ENCODE measurements around the gene SLC35C1.
"Not testable (repeated sequence)": the region's sequence is repeated elsewhere in the genome, so short reads cannot be mapped to it uniquely, and the experiment has no call there.

Gene SLC35C1

GRCh38 chr11:45808427-45808826 lies 3.5 kb downstream of the SLC35C1 start:
- not testable (repeated sequence) for H3K4me3 ChIP-seq (ENCODE audit: low read depth, low read length); DNase-seq (ENCODE audit: low read depth)

GRCh38 chr11:45809456-45810395 lies 4.8 kb downstream of the SLC35C1 start:
- H3K4me3 ChIP-seq (ENCODE audit: low read depth, low read length): no peak overlapping the region
- DNase-seq (ENCODE audit: low read depth): no peak

GRCh38 chr11:45810431-45811108 lies 5.6 kb downstream of the SLC35C1 start:
- no peak for DNase-seq (ENCODE audit: low read depth)

GRCh38 chr11:45811109-45811435 lies 6.1 kb downstream of the SLC35C1 start:
- no peak for DNase-seq (ENCODE audit: low read depth)
- no peak overlapping the region for H3K4me3 ChIP-seq (ENCODE audit: low read depth, low read length)

More at GRCh38 chr11:45810431-45811108, 5.6 kb downstream of the SLC35C1 start:
- no peak overlapping the region for H3K4me3 ChIP-seq (ENCODE audit: low read depth, low read length)

- H3K4me3 ChIP-seq (ENCODE audit: low read depth, low read length): no peak overlapping the region
- no peak for DNase-seq (ENCODE audit: low read depth)
Observed at GRCh38 chr11:45811571-45812290, 6.8 kb downstream of the SLC35C1 start.

- H3K4me3 ChIP-seq (ENCODE audit: low read depth, low read length): no peak overlapping the region
- DNase-seq (ENCODE audit: low read depth): no peak
Observed at GRCh38 chr11:45812581-45813548, 7.9 kb downstream of the SLC35C1 start.

GRCh38 chr11:45815747-45816146 lies 10.8 kb downstream of the SLC35C1 start:
- no peak overlapping the region for H3K4me3 ChIP-seq (ENCODE audit: low read depth, low read length)
- DNase-seq (ENCODE audit: low read depth): no peak

- H3K4me3 ChIP-seq (ENCODE audit: low read depth, low read length): no peak overlapping the region
- DNase-seq (ENCODE audit: low read depth): no peak
Observed at GRCh38 chr11:45816614-45817013, 11.7 kb downstream of the SLC35C1 start.

GRCh38 chr11:45817191-45817590 lies 12.2 kb downstream of the SLC35C1 start:
- no peak overlapping the region for H3K4me3 ChIP-seq (ENCODE audit: low read depth, low read length)
- DNase-seq (ENCODE audit: low read depth): no peak

- no peak for DNase-seq (ENCODE audit: low read depth)
Observed at GRCh38 chr11:45818961-45819605, 14.1 kb downstream of the SLC35C1 start.

GRCh38 chr11:45820211-45820857 lies 15.4 kb downstream of the SLC35C1 start:
- H3K4me3 ChIP-seq (ENCODE audit: low read depth, low read length): no peak overlapping the region
- no peak for DNase-seq (ENCODE audit: low read depth)

More at GRCh38 chr11:45818961-45819605, 14.1 kb downstream of the SLC35C1 start:
- no peak overlapping the region for H3K4me3 ChIP-seq (ENCODE audit: low read depth, low read length)

- H3K4me3 ChIP-seq (ENCODE audit: low read depth, low read length); DNase-seq (ENCODE audit: low read depth): not testable (repeated sequence)
Observed at GRCh38 chr11:45826492-45826891, 21.5 kb downstream of the SLC35C1 start.

- H3K4me3 ChIP-seq (ENCODE audit: low read depth, low read length): no peak overlapping the region
- no peak for DNase-seq (ENCODE audit: low read depth)
Observed at GRCh38 chr11:45827123-45827522, 22.2 kb downstream of the SLC35C1 start.

- DNase-seq (ENCODE audit: low read depth): no peak
- H3K4me3 ChIP-seq (ENCODE audit: low read depth, low read length): no peak overlapping the region
Observed at GRCh38 chr11:45828996-45829395, 24.0 kb downstream of the SLC35C1 start.

- no peak overlapping the region for H3K4me3 ChIP-seq (ENCODE audit: low read depth, low read length)
- DNase-seq (ENCODE audit: low read depth): no peak
Observed at GRCh38 chr11:45830596-45830995, 25.6 kb downstream of the SLC35C1 start.

- no peak for DNase-seq (ENCODE audit: low read depth)
- no peak overlapping the region for H3K4me3 ChIP-seq (ENCODE audit: low read depth, low read length)
Observed at GRCh38 chr11:45832811-45833441, 28.0 kb downstream of the SLC35C1 start.

GRCh38 chr11:45833761-45834160 lies 28.8 kb downstream of the SLC35C1 start:
- H3K4me3 ChIP-seq (ENCODE audit: low read depth, low read length): no peak overlapping the region
- DNase-seq (ENCODE audit: low read depth): no peak

Data from skeletal muscle cell (primary cell).